ENCODE measurements around the gene OXGR1. TPM values are rescaled to one million over a fixed set of nuclear protein-coding genes. Genes with fewer than 3 reads are reported as not detected.

The OXGR1 gene
- total and polyA plus RNA-seq, 9 of the 15 experiments (the other 6 are each of a cell fraction or from before 2014, with no cell fraction given): 0.03 TPM; not detected in 8

GRCh38 chr13:97008643-97009042, 14.4 kb upstream of the OXGR1 start (continued):
- TF ChIP-seq ZNF318 (IDR thresholded peaks at IDR 0.05; ENCODE audit: borderline replicate concordance in 1 of 2, low read depth in 1 of 2) (no peak), ZBTB5 (IDR thresholded peaks at IDR 0.05) (no peak), ZNF75A (CRISPR knock-in tag; IDR thresholded peaks at IDR 0.05) (no peak)

Data from K562 (cell line).